RWPE2 (cell line): ENCODE data around the gene GBP2.

Source experiments
- ATAC-seq: fragments of 200-7000 bp; cut with Tn5 transposase; 3 replicates; pipeline ENCODE4 v1.9.1; 2021; ENCODE audit warnings: low read depth
- DNase-seq: peaks from one replicate; pipeline ENCODE4 v3.0.0-alpha.2; 2020; ENCODE audit warnings: low spot score
- H3K27ac ChIP-seq: fragments of 450-650 bp; 2 replicates; pipeline ENCODE4 v1.5.1; 2017; ENCODE audit warnings: mild to moderate bottlenecking; ENCODE audit not compliant: poor library complexity, severe bottlenecking
- H3K27me3 ChIP-seq: fragments of 250-450 bp; sonication (Bioruptor Pico); 2 replicates; pipeline ENCODE4 v1.5.1; 2021; ENCODE audit warnings: mild to moderate bottlenecking, moderate library complexity; ENCODE audit not compliant: insufficient read depth, poor library complexity, severe bottlenecking
- H3K36me3 ChIP-seq: fragments of 250-450 bp; sonication (Bioruptor Pico); 2 replicates; pipeline ENCODE4 v1.5.1; 2020; ENCODE audit warnings: low read depth, mild to moderate bottlenecking, moderate library complexity
- H3K4me1 ChIP-seq: fragments of 250-450 bp; sonication (Bioruptor Pico); 2 replicates; pipeline ENCODE4 v1.5.1; 2021; ENCODE audit warnings: mild to moderate bottlenecking, moderate library complexity; ENCODE audit not compliant: insufficient read depth, poor library complexity, severe bottlenecking
- H3K4me3 ChIP-seq: fragments of 250-450 bp; sonication (Bioruptor Pico); 2 replicates; pipeline ENCODE4 v1.5.1; 2021; ENCODE audit warnings: mild to moderate bottlenecking, moderate library complexity; ENCODE audit not compliant: severe bottlenecking
- H3K9me3 ChIP-seq: fragments of 250-450 bp; sonication (Bioruptor Pico); 2 replicates; pipeline ENCODE4 v1.5.1; 2021; ENCODE audit warnings: mild to moderate bottlenecking, moderate library complexity; ENCODE audit not compliant: severe bottlenecking
- TF ChIP-seq, protein P1 (sequence below): fragments of 450-650 bp; IDR thresholded peaks from one replicate; pipeline ENCODE4 v1.5.1; 2017; ENCODE audit warnings: mild to moderate bottlenecking, moderate library complexity; ENCODE audit not compliant: poor library complexity, severe bottlenecking

Gene GBP2

DNA sequence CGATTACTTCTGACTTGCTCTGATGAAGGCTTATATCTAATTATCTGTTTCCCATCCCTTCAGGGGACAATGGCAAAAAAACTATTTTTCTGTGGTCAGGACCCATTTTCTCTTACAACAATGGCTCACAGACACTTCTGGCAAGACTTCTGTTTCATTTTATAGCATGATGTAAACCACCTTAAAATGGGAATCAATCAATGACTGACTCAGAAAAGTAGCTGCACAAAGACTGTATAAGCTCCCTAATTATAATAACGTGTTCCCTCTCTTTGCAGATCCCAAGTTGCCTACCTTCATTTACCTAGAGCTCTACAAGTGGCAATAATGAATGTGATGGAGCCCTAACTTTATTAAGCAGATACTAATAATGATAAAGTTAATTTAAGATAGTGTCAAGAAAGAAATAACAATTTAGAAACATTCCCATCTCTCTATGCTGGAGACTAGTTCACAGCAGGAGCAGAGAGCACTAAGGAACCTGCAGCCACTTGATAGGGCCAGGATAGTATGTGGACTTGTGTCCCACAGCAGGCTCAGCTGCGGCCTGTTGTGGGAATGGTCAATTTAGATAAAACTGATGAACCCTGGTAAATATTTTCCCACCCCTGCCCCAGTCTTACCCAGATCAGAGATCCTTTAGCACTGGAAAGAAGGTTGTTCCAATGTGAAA lies 538 bp downstream of the GBP2 start:
- Histone ChIP-seq H3K27me3 (no peaks in the 10 kb centered on the region), H3K36me3 (no peaks in the 10 kb centered on the region), H3K4me1 (peaks cover 5% of the 10 kb centered on the region), H3K9me3 (no peaks in the 10 kb centered on the region), H3K4me3 (no peak overlapping the region), H3K27ac (no peak overlapping the region)
- DNase-seq (no peak), ATAC-seq (peak; percentile 26; the same call in 2 of the 3 replicates)
- TF ChIP-seq, protein P1, sequence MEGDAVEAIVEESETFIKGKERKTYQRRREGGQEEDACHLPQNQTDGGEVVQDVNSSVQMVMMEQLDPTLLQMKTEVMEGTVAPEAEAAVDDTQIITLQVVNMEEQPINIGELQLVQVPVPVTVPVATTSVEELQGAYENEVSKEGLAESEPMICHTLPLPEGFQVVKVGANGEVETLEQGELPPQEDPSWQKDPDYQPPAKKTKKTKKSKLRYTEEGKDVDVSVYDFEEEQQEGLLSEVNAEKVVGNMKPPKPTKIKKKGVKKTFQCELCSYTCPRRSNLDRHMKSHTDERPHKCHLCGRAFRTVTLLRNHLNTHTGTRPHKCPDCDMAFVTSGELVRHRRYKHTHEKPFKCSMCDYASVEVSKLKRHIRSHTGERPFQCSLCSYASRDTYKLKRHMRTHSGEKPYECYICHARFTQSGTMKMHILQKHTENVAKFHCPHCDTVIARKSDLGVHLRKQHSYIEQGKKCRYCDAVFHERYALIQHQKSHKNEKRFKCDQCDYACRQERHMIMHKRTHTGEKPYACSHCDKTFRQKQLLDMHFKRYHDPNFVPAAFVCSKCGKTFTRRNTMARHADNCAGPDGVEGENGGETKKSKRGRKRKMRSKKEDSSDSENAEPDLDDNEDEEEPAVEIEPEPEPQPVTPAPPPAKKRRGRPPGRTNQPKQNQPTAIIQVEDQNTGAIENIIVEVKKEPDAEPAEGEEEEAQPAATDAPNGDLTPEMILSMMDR, result no peak

DNA sequence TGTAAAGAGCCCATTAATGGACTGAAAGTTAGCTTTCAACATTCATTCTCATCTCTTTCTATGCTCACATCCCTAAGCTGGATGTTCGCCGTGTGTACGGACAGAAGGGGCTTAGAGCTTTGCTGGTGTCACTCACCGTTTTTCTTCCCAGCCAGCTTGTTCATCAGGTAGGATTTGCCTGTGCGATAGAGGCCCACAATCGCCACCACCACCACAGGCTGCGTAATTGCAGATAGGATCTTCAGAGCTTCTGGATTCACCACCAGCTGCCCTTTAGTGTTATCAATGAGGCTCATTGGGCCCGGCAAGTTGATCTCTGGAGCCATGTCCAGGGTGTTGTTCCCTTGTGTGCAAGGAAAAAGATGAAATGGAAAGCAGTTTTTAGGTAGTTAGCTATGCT lies 4.3 kb downstream of the GBP2 start:
- Histone ChIP-seq H3K4me1 (peaks cover 5% of the 10 kb centered on the region), H3K4me3 (no peak overlapping the region), H3K36me3 (no peaks in the 10 kb centered on the region), H3K9me3 (no peaks in the 10 kb centered on the region), H3K27ac (no peak overlapping the region), H3K27me3 (no peaks in the 10 kb centered on the region)
- ATAC-seq (no peak), DNase-seq (no peak)
- TF ChIP-seq, protein P1, result no peak

DNA sequence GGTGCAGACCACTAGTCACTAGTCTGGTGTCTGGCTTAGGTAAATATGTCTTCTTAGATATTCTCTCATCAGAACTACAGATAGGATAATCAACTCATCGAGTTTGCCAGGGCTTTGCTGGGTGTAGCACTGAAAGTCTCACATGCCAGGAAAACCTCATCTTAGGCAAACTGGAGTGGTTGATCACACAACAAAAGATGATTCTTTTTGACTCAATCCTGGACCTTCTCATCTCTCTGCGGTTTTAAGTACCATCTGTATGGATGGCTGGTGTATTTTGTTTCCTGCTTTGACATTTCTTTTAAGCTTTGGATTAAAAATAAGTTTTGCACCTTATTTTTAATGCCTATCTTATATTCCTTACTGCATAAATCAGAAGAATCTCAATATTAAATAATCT lies 11.3 kb downstream of the GBP2 start:
- Histone ChIP-seq H3K9me3 (no peaks in the 10 kb centered on the region), H3K4me1 (no peaks in the 10 kb centered on the region), H3K4me3 (no peak overlapping the region), H3K27ac (no peak overlapping the region), H3K27me3 (no peaks in the 10 kb centered on the region), H3K36me3 (no peaks in the 10 kb centered on the region)
- ATAC-seq (no peak), DNase-seq (no peak)
- TF ChIP-seq, protein P1, result no peak

DNA sequence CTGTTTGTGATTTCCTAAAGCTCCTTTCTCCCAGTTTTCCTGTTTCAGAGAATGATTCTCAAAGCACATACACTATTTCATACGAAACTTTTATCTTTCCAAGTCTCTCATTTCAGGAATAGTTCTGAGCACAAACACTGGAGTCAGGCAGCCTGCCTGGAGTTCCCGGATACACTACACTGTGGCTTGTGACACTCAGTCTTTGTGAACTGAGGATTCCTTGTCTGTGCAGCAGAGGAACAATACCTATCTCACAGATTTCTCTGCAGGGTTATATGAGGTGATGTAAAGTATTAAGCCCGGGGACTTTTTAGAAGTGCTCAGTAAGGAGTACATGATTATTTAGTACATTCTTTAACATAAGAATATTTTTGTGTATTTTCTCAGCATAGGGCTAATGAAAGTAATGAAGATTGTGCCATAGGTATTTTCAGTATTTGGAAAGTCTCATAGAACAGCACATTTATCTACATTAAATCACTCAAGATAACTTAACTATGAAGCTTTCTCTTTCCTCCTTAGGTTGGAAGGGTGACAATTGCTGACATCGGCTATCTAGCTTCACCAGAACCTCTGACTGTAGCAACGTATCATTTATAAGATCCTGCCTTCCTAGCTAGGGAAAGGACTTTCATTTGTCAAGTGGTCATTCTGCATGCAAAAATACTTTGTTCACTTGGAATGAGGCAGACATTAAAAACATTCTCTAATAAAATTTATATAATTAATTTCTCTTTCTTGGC lies 12.9 kb downstream of the GBP2 start:
- no peak for DNase-seq

More for the DNA sequence above, 12.9 kb downstream of the GBP2 start:
- Histone ChIP-seq H3K36me3 (no peaks in the 10 kb centered on the region), H3K4me1 (no peaks in the 10 kb centered on the region), H3K9me3 (no peaks in the 10 kb centered on the region), H3K4me3 (no peak overlapping the region), H3K27me3 (no peaks in the 10 kb centered on the region), H3K27ac (no peak overlapping the region)
- TF ChIP-seq, protein P1, result no peak
- ATAC-seq, result no peak; the same call in 2 of the 3 replicates
